ENCODE measurements around the gene NUS1. TPM values are rescaled to one million over a fixed set of nuclear protein-coding genes. Genes with fewer than 3 reads are reported as not detected.
"Not testable (repeated sequence)": the region's sequence is repeated elsewhere in the genome, so short reads cannot be mapped to it uniquely, and the experiment has no call there.

NUS1 gene
- total RNA-seq, 2 donors from 2014 or later, result 16.2 to 30.9 TPM

- H3K9me3 ChIP-seq, result no peaks in the 10 kb centered on the region
- no peak for TF ChIP-seq CTCF (IDR thresholded peaks at IDR 0.05)
- DNase-seq (ENCODE audit: low spot score) (no peak), ATAC-seq (ENCODE audit: insufficient number of reproducible peaks, low FRiP score, low read depth) (no peak)
- H3K4me3 ChIP-seq, result no peak overlapping the region
- no peaks in the 10 kb centered on the region for H3K27me3 ChIP-seq (replicated peaks; ENCODE audit: insufficient read depth)
- H3K4me1 ChIP-seq (ENCODE audit: control insufficient read depth in 1 of 2, low read depth in 2 of 2), result no peaks in the 10 kb centered on the region
- H3K36me3 ChIP-seq, result no peaks in the 10 kb centered on the region
- no peak overlapping the region for H3K27ac ChIP-seq
These were observed 53.4 kb downstream of the NUS1 start for GRCh38 chr6:117728626-117729025.

DNA sequence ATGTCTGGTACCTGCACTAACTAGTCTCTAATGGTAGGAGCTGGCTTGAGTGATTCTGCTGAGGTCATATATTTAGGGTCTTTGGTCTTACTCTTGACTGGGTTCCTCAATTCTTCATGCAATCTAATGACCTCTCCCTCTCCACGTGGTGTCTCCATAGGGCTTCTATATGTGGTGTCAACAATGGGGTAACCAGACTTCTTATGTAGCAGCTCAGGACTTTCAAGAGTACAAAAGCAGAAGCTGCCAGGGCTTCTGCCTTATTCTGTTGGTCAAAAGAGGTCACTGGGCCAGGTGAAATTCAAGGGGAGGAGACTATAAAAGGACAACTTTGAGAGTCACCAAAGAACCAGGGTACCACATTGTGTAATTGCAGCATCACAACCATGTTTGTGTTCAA, 54.3 kb downstream of the NUS1 start:
- DNase-seq (ENCODE audit: low spot score), result no peak
- Histone ChIP-seq H3K27me3 (replicated peaks; ENCODE audit: insufficient read depth) (no peaks in the 10 kb centered on the region), H3K4me3 (no peak overlapping the region), H3K4me1 (ENCODE audit: control insufficient read depth in 1 of 2, low read depth in 2 of 2) (no peaks in the 10 kb centered on the region), H3K9me3 (no peaks in the 10 kb centered on the region), H3K27ac (no peak overlapping the region), H3K36me3 (no peaks in the 10 kb centered on the region)
- TF ChIP-seq CTCF (IDR thresholded peaks at IDR 0.05), result no peak
- no peak for ATAC-seq (ENCODE audit: insufficient number of reproducible peaks, low FRiP score, low read depth)

- Histone ChIP-seq H3K27ac (no peak overlapping the region), H3K36me3 (no peaks in the 10 kb centered on the region), H3K4me3 (no peak overlapping the region), H3K4me1 (ENCODE audit: control insufficient read depth in 1 of 2, low read depth in 2 of 2) (no peaks in the 10 kb centered on the region), H3K27me3 (replicated peaks; ENCODE audit: insufficient read depth) (no peaks in the 10 kb centered on the region), H3K9me3 (no peaks in the 10 kb centered on the region)
- no peak for DNase-seq (ENCODE audit: low spot score)
- no peak for TF ChIP-seq CTCF (IDR thresholded peaks at IDR 0.05)
- ATAC-seq (ENCODE audit: insufficient number of reproducible peaks, low FRiP score, low read depth), result no peak
These were observed 58.1 kb downstream of the NUS1 start for GRCh38 chr6:117733341-117733740.

- DNase-seq (ENCODE audit: low spot score) (no peak), ATAC-seq (ENCODE audit: insufficient number of reproducible peaks, low FRiP score, low read depth) (no peak)
- TF ChIP-seq CTCF (IDR thresholded peaks at IDR 0.05), result no peak
- Histone ChIP-seq H3K27ac (no peak overlapping the region), H3K4me1 (ENCODE audit: control insufficient read depth in 1 of 2, low read depth in 2 of 2) (no peaks in the 10 kb centered on the region), H3K36me3 (no peaks in the 10 kb centered on the region), H3K4me3 (no peak overlapping the region), H3K27me3 (replicated peaks; ENCODE audit: insufficient read depth) (no peaks in the 10 kb centered on the region), H3K9me3 (peaks cover 5% of the 10 kb centered on the region)
These were observed 64.6 kb downstream of the NUS1 start for GRCh38 chr6:117739869-117740268.

GRCh38 chr6:117740605-117741004, 65.3 kb downstream of the NUS1 start:
- Histone ChIP-seq H3K4me1 (ENCODE audit: control insufficient read depth in 1 of 2, low read depth in 2 of 2) (no peaks in the 10 kb centered on the region), H3K36me3 (no peaks in the 10 kb centered on the region), H3K27ac (no peak overlapping the region), H3K4me3 (no peak overlapping the region), H3K27me3 (replicated peaks; ENCODE audit: insufficient read depth) (no peaks in the 10 kb centered on the region), H3K9me3 (peaks cover 5% of the 10 kb centered on the region)
- DNase-seq (ENCODE audit: low spot score) (no peak), ATAC-seq (ENCODE audit: insufficient number of reproducible peaks, low FRiP score, low read depth) (no peak)
- TF ChIP-seq CTCF (IDR thresholded peaks at IDR 0.05), result no peak

- ATAC-seq (ENCODE audit: insufficient number of reproducible peaks, low FRiP score, low read depth); H3K4me1 ChIP-seq (ENCODE audit: control insufficient read depth in 1 of 2, low read depth in 2 of 2); H3K36me3 ChIP-seq; H3K27me3 ChIP-seq (replicated peaks; ENCODE audit: insufficient read depth); DNase-seq (ENCODE audit: low spot score); H3K4me3 ChIP-seq; H3K9me3 ChIP-seq; H3K27ac ChIP-seq: not testable (repeated sequence)
These were observed 75.4 kb downstream of the NUS1 start for GRCh38 chr6:117750675-117751074.
